K562 (cell line): ENCODE measurements around the gene RNF167. TPM values are rescaled to one million over a fixed set of nuclear protein-coding genes. Genes with fewer than 3 reads are reported as not detected.

ENCODE experiments used
- BCOR ChIP-seq: fragments of 450-650 bp; IDR thresholded peaks from 2 replicates; pipeline ENCODE4 v1.6.1; 2016
- CBFB ChIP-seq: sonication (generic); formaldehyde crosslinking; IDR thresholded peaks from 2 replicates; pipeline ENCODE4 v1.4.0; 2020; ENCODE audit warnings: mild to moderate bottlenecking, missing genetic modification reagents
- CEBPB ChIP-seq: fragments of 450-650 bp; IDR thresholded peaks from 2 replicates; pipeline ENCODE4 v1.6.1; 2016; ENCODE audit warnings: missing genetic modification characterization, missing compliant biosample characterization
- EP300 ChIP-seq: IDR thresholded peaks from 2 replicates; pipeline ENCODE4 v1.6.1; 2012; ENCODE audit warnings: low read length, improper control_type of control experiment
- KDM5B ChIP-seq: fragments of 200-600 bp; sonication (generic); IDR thresholded peaks from 2 replicates; pipeline ENCODE4 v1.6.1; 2012; ENCODE audit warnings: low read depth, mild to moderate bottlenecking, moderate library complexity, low read length, control low read depth, inconsistent platforms; ENCODE audit not compliant: insufficient replicate concordance
- MBD2 ChIP-seq: sonication (generic); IDR thresholded peaks from 2 replicates; pipeline ENCODE4 v1.6.1; 2016; ENCODE audit warnings: low read depth, borderline replicate concordance
- MCM7 ChIP-seq, 2 experiments: fragments of 450-650 bp; IDR thresholded peaks; 2 replicates each; pipeline ENCODE4 v1.6.1; 2016 to 2018
- MECOM ChIP-seq: fragments of 250-450 bp; sonication (Bioruptor Pico); IDR thresholded peaks from 2 replicates; pipeline ENCODE4 v1.8.0; 2022; ENCODE audit warnings: inconsistent platforms
- MEF2D ChIP-seq: conservative IDR thresholded peaks from 2 replicates; pipeline ENCODE4 v1.6.1; 2016; ENCODE audit warnings: low read depth, missing genetic modification characterization, missing compliant biosample characterization
- NCOA6 ChIP-seq: fragments of 450-650 bp; IDR thresholded peaks from 2 replicates; pipeline ENCODE4 v1.6.1; 2017; ENCODE audit warnings: mild to moderate bottlenecking
- SMC3 ChIP-seq: conservative IDR thresholded peaks from 2 replicates; pipeline ENCODE4 v1.6.1; 2011; ENCODE audit warnings: low read depth, low read length, improper control_type of control experiment; ENCODE audit not compliant: insufficient read depth
- SPI1 ChIP-seq: IDR thresholded peaks from 2 replicates; pipeline ENCODE4 v1.6.1; 2011; ENCODE audit warnings: low read depth, low read length, control low read depth, borderline replicate concordance
- YY1 ChIP-seq, 3 experiments: IDR thresholded peaks; 2 replicates each; pipeline ENCODE4 v1.6.1; 2011; ENCODE audit warnings: low read length in 2 of 3, mild to moderate bottlenecking in 2 of 3, moderate library complexity in 2 of 3, borderline replicate concordance in 1 of 3, control low read depth in 1 of 3, low read depth in 1 of 3; ENCODE audit not compliant: insufficient read depth in 3 of 3, insufficient replicate concordance in 2 of 3, control insufficient read depth in 1 of 3, insufficient read length in 1 of 3; ENCODE audit errors: extremely low read depth in 1 of 3
- ZFP1 ChIP-seq: fragments of 450-650 bp; formaldehyde crosslinking; IDR thresholded peaks from 2 replicates; pipeline ENCODE4 v1.4.0; 2020; ENCODE audit warnings: mild to moderate bottlenecking, mixed read lengths
- ZNF589 ChIP-seq: fragments of 200-800 bp; sonication (Bioruptor generic); IDR thresholded peaks from 2 replicates; pipeline ENCODE4 v1.6.1; 2016; ENCODE audit warnings: low read depth, missing genetic modification characterization, missing compliant biosample characterization
- polyA plus RNA-seq, 8 experiments: library from polyadenylated mRNA; depleted of rRNA in 4 of 8; stranded (reverse) in 5 of 8; unstranded in 3 of 8; fragments of >200 nt; fragmentation: Nextera tagmentation in 2 of 8; fragmentation: Illumina TruSeq in 1 of 8; extraction: Ambion mirVana in 2 of 8; extraction: Trizol in 1 of 8; gene quantifications; 2 replicates each; pipeline versions ENCODE4 v1.2.1 to v1.2.3, GENCODE V29; 2011 to 2014; ENCODE audit warnings: inconsistent platforms in 1 of 8, missing spikeins in 1 of 8
- total RNA-seq, 7 experiments: library from RNA; depleted of rRNA in 6 of 7; stranded (reverse); fragments of >200 nt in 6 of 7; fragmentation: Illumina TruSeq in 2 of 7; extraction: Trizol in 2 of 7; gene quantifications; 2 replicates each; pipeline versions ENCODE4 v1.2.1 to v1.2.3, GENCODE V29; 2011 to 2021; ENCODE audit warnings: low replicate concordance in 1 of 7
- TF ChIP-seq, protein P1 (sequence below): sonication (generic); formaldehyde crosslinking; IDR thresholded peaks from 2 replicates; pipeline ENCODE4 v1.8.1; 2023; ENCODE audit warnings: missing genetic modification reagents, mild to moderate bottlenecking, borderline replicate concordance
- TF ChIP-seq, protein P2 (sequence below): sonication (generic); formaldehyde crosslinking; IDR thresholded peaks from 2 replicates; pipeline ENCODE4 v1.8.0; 2022; ENCODE audit warnings: missing genetic modification reagents, mild to moderate bottlenecking, borderline replicate concordance
- TF ChIP-seq, protein P3 (sequence below): fragments of 250-450 bp; sonication (Bioruptor Pico); IDR thresholded peaks from 2 replicates; pipeline ENCODE4 v1.9.0; 2021; ENCODE audit warnings: mild to moderate bottlenecking, inconsistent platforms

Gene RNF167
- total and polyA plus RNA-seq, 9 of the 15 experiments (the other 6 are each of a cell fraction or from before 2014, with no cell fraction given), result 16.5 to 143 (median 45.5) TPM

DNA sequence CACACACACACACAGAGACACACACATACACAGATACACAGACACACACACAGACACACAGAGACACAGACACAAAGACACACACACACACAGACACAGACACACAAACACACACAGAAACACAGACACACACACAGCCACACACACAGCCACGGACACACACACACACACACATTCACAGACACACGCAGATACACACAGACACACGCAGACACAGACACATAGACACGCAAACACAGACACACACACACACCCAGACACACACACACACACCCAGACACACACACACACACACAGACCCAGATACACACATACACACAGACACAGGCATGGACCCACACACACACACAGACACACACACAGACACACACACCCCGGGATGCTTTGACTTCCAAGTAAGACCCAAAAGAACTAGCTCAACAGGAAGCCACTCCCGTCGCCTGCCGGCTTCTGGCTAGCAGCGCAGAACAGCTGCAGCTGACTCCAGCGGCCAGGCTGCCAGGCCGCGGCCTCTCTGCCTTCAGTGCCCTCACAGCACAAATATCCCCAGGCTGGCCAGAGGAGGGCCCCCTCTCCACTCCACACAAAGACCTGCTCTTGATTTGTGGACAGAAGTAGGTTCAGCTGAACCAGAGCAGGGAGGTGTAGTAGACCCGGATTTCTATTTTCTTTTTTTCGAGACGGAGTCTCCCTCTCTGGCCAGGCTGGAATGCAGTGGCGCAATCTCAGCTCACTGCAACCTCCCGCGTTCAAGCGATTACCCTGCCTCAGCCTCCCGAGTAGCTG is 31.2 kb upstream of the RNF167 start (continued):
- TF ChIP-seq, protein P1, sequence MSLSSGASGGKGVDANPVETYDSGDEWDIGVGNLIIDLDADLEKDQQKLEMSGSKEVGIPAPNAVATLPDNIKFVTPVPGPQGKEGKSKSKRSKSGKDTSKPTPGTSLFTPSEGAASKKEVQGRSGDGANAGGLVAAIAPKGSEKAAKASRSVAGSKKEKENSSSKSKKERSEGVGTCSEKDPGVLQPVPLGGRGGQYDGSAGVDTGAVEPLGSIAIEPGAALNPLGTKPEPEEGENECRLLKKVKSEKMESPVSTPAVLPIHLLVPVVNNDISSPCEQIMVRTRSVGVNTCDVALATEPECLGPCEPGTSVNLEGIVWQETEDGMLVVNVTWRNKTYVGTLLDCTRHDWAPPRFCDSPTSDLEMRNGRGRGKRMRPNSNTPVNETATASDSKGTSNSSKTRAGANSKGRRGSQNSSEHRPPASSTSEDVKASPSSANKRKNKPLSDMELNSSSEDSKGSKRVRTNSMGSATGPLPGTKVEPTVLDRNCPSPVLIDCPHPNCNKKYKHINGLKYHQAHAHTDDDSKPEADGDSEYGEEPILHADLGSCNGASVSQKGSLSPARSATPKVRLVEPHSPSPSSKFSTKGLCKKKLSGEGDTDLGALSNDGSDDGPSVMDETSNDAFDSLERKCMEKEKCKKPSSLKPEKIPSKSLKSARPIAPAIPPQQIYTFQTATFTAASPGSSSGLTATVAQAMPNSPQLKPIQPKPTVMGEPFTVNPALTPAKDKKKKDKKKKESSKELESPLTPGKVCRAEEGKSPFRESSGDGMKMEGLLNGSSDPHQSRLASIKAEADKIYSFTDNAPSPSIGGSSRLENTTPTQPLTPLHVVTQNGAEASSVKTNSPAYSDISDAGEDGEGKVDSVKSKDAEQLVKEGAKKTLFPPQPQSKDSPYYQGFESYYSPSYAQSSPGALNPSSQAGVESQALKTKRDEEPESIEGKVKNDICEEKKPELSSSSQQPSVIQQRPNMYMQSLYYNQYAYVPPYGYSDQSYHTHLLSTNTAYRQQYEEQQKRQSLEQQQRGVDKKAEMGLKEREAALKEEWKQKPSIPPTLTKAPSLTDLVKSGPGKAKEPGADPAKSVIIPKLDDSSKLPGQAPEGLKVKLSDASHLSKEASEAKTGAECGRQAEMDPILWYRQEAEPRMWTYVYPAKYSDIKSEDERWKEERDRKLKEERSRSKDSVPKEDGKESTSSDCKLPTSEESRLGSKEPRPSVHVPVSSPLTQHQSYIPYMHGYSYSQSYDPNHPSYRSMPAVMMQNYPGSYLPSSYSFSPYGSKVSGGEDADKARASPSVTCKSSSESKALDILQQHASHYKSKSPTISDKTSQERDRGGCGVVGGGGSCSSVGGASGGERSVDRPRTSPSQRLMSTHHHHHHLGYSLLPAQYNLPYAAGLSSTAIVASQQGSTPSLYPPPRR, result no peak
- TF ChIP-seq MCM7 (IDR thresholded peaks at IDR 0.05) (peak in 1 of 2 experiments; percentile 68; a peak in 1 of 4 replicates), YY1 (IDR thresholded peaks at IDR 0.05; ENCODE audit: borderline replicate concordance in 1 of 3, control insufficient read depth in 1 of 3, extremely low read depth in 1 of 3, insufficient read depth in 3 of 3, insufficient read length in 1 of 3, insufficient replicate concordance in 2 of 3, low read depth in 1 of 3, low read length in 2 of 3) (peak in 1 of 3 experiments; percentile 33), EP300 (no peak), MEF2D (tag) (no peak), ZFP1 (CRISPR knock-in tag) (no peak), SMC3 (peak; percentile 81), CEBPB (peak; percentile 16; the same call in 1 of the 2 replicates), BCOR (peak; percentile 67), CBFB (CRISPR knock-in tag) (no peak), NCOA6 (no peak), MECOM (no peak), SPI1 (no peak), ZNF589 (CRISPR knock-in tag) (no peak), KDM5B (no peak), MBD2 (no peak)
- TF ChIP-seq, protein P2, sequence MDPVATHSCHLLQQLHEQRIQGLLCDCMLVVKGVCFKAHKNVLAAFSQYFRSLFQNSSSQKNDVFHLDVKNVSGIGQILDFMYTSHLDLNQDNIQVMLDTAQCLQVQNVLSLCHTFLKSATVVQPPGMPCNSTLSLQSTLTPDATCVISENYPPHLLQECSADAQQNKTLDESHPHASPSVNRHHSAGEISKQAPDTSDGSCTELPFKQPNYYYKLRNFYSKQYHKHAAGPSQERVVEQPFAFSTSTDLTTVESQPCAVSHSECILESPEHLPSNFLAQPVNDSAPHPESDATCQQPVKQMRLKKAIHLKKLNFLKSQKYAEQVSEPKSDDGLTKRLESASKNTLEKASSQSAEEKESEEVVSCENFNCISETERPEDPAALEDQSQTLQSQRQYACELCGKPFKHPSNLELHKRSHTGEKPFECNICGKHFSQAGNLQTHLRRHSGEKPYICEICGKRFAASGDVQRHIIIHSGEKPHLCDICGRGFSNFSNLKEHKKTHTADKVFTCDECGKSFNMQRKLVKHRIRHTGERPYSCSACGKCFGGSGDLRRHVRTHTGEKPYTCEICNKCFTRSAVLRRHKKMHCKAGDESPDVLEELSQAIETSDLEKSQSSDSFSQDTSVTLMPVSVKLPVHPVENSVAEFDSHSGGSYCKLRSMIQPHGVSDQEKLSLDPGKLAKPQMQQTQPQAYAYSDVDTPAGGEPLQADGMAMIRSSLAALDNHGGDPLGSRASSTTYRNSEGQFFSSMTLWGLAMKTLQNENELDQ, result no peak
- TF ChIP-seq, protein P3, sequence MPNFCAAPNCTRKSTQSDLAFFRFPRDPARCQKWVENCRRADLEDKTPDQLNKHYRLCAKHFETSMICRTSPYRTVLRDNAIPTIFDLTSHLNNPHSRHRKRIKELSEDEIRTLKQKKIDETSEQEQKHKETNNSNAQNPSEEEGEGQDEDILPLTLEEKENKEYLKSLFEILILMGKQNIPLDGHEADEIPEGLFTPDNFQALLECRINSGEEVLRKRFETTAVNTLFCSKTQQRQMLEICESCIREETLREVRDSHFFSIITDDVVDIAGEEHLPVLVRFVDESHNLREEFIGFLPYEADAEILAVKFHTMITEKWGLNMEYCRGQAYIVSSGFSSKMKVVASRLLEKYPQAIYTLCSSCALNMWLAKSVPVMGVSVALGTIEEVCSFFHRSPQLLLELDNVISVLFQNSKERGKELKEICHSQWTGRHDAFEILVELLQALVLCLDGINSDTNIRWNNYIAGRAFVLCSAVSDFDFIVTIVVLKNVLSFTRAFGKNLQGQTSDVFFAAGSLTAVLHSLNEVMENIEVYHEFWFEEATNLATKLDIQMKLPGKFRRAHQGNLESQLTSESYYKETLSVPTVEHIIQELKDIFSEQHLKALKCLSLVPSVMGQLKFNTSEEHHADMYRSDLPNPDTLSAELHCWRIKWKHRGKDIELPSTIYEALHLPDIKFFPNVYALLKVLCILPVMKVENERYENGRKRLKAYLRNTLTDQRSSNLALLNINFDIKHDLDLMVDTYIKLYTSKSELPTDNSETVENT, result no peak
